Mesothelial cell of epicardium (in vitro differentiated cells): ENCODE measurements around the gene ACAA2. TPM values are rescaled to one million over a fixed set of nuclear protein-coding genes. Genes with fewer than 3 reads are reported as not detected.
"Not testable (repeated sequence)": the region's sequence is repeated elsewhere in the genome, so short reads cannot be mapped to it uniquely, and the experiment has no call there.

Experiments used
- DNase-seq, 2 experiments: peaks; one replicate each; pipeline ENCODE4 v3.0.0; 2021; ENCODE audit warnings: low spot score in 2 of 2; ENCODE audit not compliant: unreplicated experiment in 2 of 2
- H3K27ac Mint-ChIP-seq: 2 replicates; pipeline ENCODE4 v1.8.0; 2021; ENCODE audit warnings: mixed read lengths
- H3K27me3 Mint-ChIP-seq: 2 replicates; pipeline ENCODE4 v1.8.0; 2021; ENCODE audit warnings: low read depth, mixed read lengths
- H3K36me3 Mint-ChIP-seq: 2 replicates; pipeline ENCODE4 v1.8.0; 2021; ENCODE audit warnings: mixed read lengths
- H3K4me1 Mint-ChIP-seq: 2 replicates; pipeline ENCODE4 v1.8.0; 2021; ENCODE audit warnings: mixed read lengths
- H3K4me3 Mint-ChIP-seq: 2 replicates; pipeline ENCODE4 v1.8.0; 2021; ENCODE audit warnings: mild to moderate bottlenecking, moderate library complexity, mixed read lengths
- H3K9me3 Mint-ChIP-seq: 2 replicates; pipeline ENCODE4 v1.8.0; 2021; ENCODE audit warnings: mixed read lengths
- CTCF ChIP-seq: fragments of 200-600 bp; sonication (generic); IDR thresholded peaks from one replicate; pipeline ENCODE4 v1.5.0; 2021; ENCODE audit warnings: antibody characterized with exemption; ENCODE audit not compliant: unreplicated experiment
- total RNA-seq: library from RNA; stranded (reverse); gene quantifications from 3 replicates; pipeline ENCODE4 v1.2.1, GENCODE V29; 2021

The ACAA2 gene
- total RNA-seq, 1 donor from 2014 or later, result 57.2 TPM

- H3K27me3 Mint-ChIP-seq, result no peaks in the 10 kb centered on the region
- no peak for DNase-seq
- H3K4me1 Mint-ChIP-seq, result peaks cover 24% of the 10 kb centered on the region
- H3K4me3 Mint-ChIP-seq, result no peak overlapping the region
- H3K27ac Mint-ChIP-seq, result peak overlapping the region; percentile 65
- no peak for TF ChIP-seq CTCF
- H3K36me3 Mint-ChIP-seq, result peaks cover 32% of the 10 kb centered on the region
- H3K9me3 Mint-ChIP-seq, result peaks cover 30% of the 10 kb centered on the region
Measured at GRCh38 chr18:49811151-49811938, 2.0 kb downstream of the ACAA2 start.

GRCh38 chr18:49808553-49809191 is 4.7 kb downstream of the ACAA2 start:
- Mint-ChIP-seq H3K36me3 (peaks cover 32% of the 10 kb centered on the region), H3K4me1 (peaks cover 18% of the 10 kb centered on the region), H3K9me3 (peaks cover 30% of the 10 kb centered on the region)
- H3K4me3 Mint-ChIP-seq, H3K27me3 Mint-ChIP-seq, H3K27ac Mint-ChIP-seq, DNase-seq: not testable (repeated sequence)

- no peaks in the 10 kb centered on the region for H3K27me3 Mint-ChIP-seq
- H3K4me3 Mint-ChIP-seq, result no peak overlapping the region
- no peak overlapping the region for H3K27ac Mint-ChIP-seq
- peaks cover 16% of the 10 kb centered on the region for H3K9me3 Mint-ChIP-seq
- no peak for TF ChIP-seq CTCF
- DNase-seq, result no peak
- H3K36me3 Mint-ChIP-seq, result peaks cover 34% of the 10 kb centered on the region
- H3K4me1 Mint-ChIP-seq, result no peaks in the 10 kb centered on the region
Measured at GRCh38 chr18:49804096-49804495, 9.2 kb downstream of the ACAA2 start.

- Mint-ChIP-seq H3K4me1 (no peaks in the 10 kb centered on the region), H3K27me3 (no peaks in the 10 kb centered on the region), H3K36me3 (peaks cover 28% of the 10 kb centered on the region), H3K27ac (no peak overlapping the region), H3K4me3 (no peak overlapping the region), H3K9me3 (peaks cover 2% of the 10 kb centered on the region)
- no peak for TF ChIP-seq CTCF
- no peak for DNase-seq
Measured at GRCh38 chr18:49802623-49803022, 10.7 kb downstream of the ACAA2 start.

GRCh38 chr18:49800491-49800890 is 12.8 kb downstream of the ACAA2 start:
- not testable (repeated sequence) for H3K27ac Mint-ChIP-seq, H3K9me3 Mint-ChIP-seq, H3K4me1 Mint-ChIP-seq, H3K27me3 Mint-ChIP-seq, DNase-seq, H3K4me3 Mint-ChIP-seq
- peaks cover 33% of the 10 kb centered on the region for H3K36me3 Mint-ChIP-seq

GRCh38 chr18:49799806-49800205 is 13.5 kb downstream of the ACAA2 start:
- not testable (repeated sequence) for H3K4me3 Mint-ChIP-seq, H3K4me1 Mint-ChIP-seq, H3K9me3 Mint-ChIP-seq, H3K27me3 Mint-ChIP-seq, DNase-seq, H3K27ac Mint-ChIP-seq
- peaks cover 35% of the 10 kb centered on the region for H3K36me3 Mint-ChIP-seq

- Mint-ChIP-seq H3K27me3 (no peaks in the 10 kb centered on the region), H3K4me1 (no peaks in the 10 kb centered on the region), H3K36me3 (peaks cover 39% of the 10 kb centered on the region), H3K9me3 (no peaks in the 10 kb centered on the region), H3K4me3 (no peak overlapping the region), H3K27ac (no peak overlapping the region)
- TF ChIP-seq CTCF, result no peak
- no peak for DNase-seq
Measured at GRCh38 chr18:49798001-49798400, 15.3 kb downstream of the ACAA2 start.
